Epithelial cell of esophagus (primary cell): Measurements from ENCODE around the gene POLR3K.

Experiments used
- DNase-seq: peaks from one replicate; pipeline ENCODE4 v3.0.0; 2010; ENCODE audit warnings: low read depth
- H3K4me3 ChIP-seq: 2 replicates; pipeline ENCODE4 v1.5.1; 2011; ENCODE audit warnings: mild to moderate bottlenecking, low read length, control low read depth
- TF ChIP-seq, protein P1 (sequence below): IDR thresholded peaks from 2 replicates; pipeline ENCODE4 v1.5.1; 2011; ENCODE audit warnings: low read depth, mild to moderate bottlenecking, low read length, control low read depth, inconsistent platforms; ENCODE audit not compliant: insufficient read depth; ENCODE audit errors: missing control alignments

Gene POLR3K

GRCh38 chr16:53346-54236, at the start of gene POLR3K, which contains the start of gene SNRNP25:
TSS of gene POLR3K (minus strand) at chr16:53608. CDS start at chr16:53586, 22 bp downstream.
TSS of gene SNRNP25 (plus strand) at chr16:53828. CDS start at chr16:54017, 189 bp downstream.
- TF ChIP-seq, protein P1, sequence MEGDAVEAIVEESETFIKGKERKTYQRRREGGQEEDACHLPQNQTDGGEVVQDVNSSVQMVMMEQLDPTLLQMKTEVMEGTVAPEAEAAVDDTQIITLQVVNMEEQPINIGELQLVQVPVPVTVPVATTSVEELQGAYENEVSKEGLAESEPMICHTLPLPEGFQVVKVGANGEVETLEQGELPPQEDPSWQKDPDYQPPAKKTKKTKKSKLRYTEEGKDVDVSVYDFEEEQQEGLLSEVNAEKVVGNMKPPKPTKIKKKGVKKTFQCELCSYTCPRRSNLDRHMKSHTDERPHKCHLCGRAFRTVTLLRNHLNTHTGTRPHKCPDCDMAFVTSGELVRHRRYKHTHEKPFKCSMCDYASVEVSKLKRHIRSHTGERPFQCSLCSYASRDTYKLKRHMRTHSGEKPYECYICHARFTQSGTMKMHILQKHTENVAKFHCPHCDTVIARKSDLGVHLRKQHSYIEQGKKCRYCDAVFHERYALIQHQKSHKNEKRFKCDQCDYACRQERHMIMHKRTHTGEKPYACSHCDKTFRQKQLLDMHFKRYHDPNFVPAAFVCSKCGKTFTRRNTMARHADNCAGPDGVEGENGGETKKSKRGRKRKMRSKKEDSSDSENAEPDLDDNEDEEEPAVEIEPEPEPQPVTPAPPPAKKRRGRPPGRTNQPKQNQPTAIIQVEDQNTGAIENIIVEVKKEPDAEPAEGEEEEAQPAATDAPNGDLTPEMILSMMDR, result no peak
- peak within 1 kb of the TSS; percentile 89 for H3K4me3 ChIP-seq
- DNase-seq, result peak; percentile 99

DNA sequence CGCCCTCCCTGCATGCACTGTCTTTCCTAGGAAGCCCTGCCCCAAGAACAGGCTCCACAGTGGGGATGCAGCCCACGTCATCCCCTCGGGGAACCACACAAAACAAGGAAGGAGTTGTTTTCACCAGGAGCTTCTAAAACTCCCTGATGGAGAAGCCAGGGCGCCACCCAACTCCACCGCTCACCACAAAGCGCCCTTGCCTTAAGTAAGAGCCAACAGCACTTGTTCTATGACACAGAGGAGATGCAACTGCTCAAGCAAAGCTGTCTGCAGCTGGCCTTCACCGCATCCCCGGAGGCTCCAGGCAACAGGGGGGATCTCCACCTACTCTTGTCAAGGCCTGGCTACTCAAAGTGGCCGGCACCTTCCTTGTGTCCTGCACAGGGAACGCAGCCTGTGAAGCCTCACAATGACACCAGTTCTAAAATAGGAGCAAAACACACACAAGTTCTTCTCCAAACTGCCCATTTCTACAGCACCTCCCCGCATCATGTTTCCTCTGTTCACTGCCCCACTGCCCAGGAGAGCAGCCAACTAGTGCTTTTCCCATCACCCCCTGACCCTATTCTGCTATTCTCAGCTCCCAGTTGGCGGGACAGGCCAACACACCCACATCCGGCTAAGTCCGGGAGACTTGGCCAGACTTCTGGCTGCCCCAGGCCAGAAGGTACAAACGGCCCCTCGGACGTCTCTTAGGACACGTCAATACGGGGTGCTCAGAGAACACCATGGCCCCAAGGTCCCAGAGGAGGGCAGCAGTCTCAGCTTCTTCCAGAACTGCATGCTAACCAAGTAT, 48.9 kb upstream of the POLR3K start:
- TF ChIP-seq, protein P1, result no peak
- H3K4me3 ChIP-seq, result no peak overlapping the region
- DNase-seq, result no peak

- TF ChIP-seq, protein P1, result no peak
- no peak overlapping the region for H3K4me3 ChIP-seq
- DNase-seq, result no peak
Observed at GRCh38 chr16:101586-101985, 48.2 kb upstream of the POLR3K start.

DNA sequence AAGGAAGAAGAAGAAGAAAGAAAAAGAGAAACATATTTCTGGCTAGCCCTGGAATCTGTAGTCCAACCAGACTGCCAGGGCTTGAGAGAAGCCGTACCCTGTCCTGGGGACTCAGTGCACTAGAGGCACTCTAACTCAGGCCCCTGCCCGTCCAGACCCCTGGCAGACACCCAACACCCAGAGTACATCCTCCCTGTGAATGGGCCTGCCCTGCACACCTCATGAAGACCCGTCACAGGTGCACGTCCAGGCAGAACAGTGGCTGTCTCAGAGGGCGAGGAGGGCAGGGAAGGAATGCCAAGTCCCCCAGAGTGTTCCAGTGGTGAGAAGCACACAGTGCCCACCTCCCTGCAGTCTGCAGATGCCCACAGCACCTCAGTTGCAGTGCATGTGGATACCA, 47.6 kb upstream of the POLR3K start:
- TF ChIP-seq, protein P1, result no peak
- no peak overlapping the region for H3K4me3 ChIP-seq
- DNase-seq, result no peak

DNA sequence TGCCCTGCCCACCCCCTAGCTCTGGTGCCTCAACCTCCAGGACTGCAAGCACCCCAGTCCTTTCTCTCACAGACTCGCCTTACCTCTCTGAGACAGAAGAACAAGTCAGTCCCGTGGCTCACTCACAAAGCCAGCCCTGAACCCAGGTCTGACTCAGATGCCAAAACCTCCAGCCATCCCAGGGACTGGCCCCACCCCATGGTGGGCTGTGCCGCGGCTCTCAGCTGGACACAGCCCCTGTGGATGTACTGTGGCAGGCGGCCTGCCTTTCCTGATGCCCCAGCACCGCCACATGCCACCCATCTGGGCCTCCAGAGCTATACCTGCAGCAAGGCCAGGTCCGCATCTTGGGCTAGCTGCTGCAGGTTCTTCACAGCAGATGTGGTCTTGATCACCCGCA, 44.4 kb upstream of the POLR3K start:
- DNase-seq, result peak; percentile 28
- no peak overlapping the region for H3K4me3 ChIP-seq
- TF ChIP-seq, protein P1, result no peak

DNA sequence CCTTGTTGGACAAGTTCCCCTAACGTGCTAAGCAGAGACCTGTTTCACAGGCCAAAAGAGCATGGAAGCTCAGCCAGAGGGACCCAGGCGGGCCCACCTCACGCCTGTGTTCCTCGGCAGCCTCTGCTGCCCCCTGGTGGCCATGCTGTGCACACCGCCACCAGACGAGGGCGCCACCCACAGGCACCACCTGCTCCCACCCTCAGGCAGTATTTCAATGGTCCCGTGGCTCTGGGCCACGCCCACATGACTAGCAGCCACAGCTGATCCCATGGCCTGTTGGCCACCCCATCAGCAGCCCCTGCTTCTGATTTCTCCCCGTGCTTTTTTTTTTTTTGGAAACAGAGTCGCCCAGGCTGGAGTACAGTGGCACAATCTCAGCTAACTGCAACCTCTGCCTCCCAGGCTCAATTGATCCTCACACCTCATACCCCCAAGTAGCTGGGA, 43.5 kb upstream of the POLR3K start:
- no peak overlapping the region for H3K4me3 ChIP-seq
- TF ChIP-seq, protein P1, result peak; percentile 95
- peak; percentile 88 for DNase-seq
